K562 (cell line): ENCODE data around the gene MDM4. TPM values are rescaled to one million over a fixed set of nuclear protein-coding genes. Genes with fewer than 3 reads are reported as not detected.

ENCODE experiments used
- ATAC-seq: fragments of 200-7000 bp; cut with Tn5 transposase; 3 replicates; pipeline ENCODE4 v1.9.1; 2020; ENCODE audit warnings: moderate library complexity
- BruUV-seq: library from RNA; stranded (reverse); fragments of 400-500 nt; replicated peaks from 2 replicates; lab custom pipeline; 2021; lab: Mats Ljungman, UMichigan
- CTCF ChIA-PET: fragments of 300-600 bp; formaldehyde crosslinking; extraction: SDS; loops from one replicate; lab custom pipeline; 2021; ENCODE audit warnings: low intra/inter-chr PET ratio; lab: Yijun Ruan, JAX
- POLR2A ChIA-PET: fragments of 300-600, 350-650 bp; sonication (Branson Sonifier 250); formaldehyde crosslinking; extraction: SDS; loops from one replicate; lab custom pipeline; 2021; ENCODE audit warnings: antibody characterized with exemption, inconsistent platforms; lab: Yijun Ruan, JAX
- DNase-seq, 4 experiments: peaks; one replicate each; pipeline versions ENCODE4 v3.0.0 to v3.0.0-alpha.2; 2011 to 2018; ENCODE audit warnings: low spot score in 3 of 4, mixed read lengths in 3 of 4; ENCODE audit errors: extremely low read depth in 1 of 4
- FAIRE-seq: peaks from 2 replicates; lab custom pipeline; 2011; peaks lifted over from hg19 to GRCh38; lab: Jason Lieb, UNC
- H2AFZ ChIP-seq: 2 replicates; pipeline ENCODE4 v1.6.0; 2011; ENCODE audit warnings: low read depth, low read length, control low read depth, inconsistent platforms
- H3K27ac ChIP-seq: fragments of 200-600 bp; 3 replicates; pipeline ENCODE4 v1.8.0; 2011; ENCODE audit warnings: low read depth, mild to moderate bottlenecking, control low read depth, inconsistent platforms, low read length, moderate library complexity, mixed read lengths; ENCODE audit errors: extremely low read depth
- H3K27me3 ChIP-seq, 2 experiments: fragments of 300-600 bp in 1 of 2; 2 replicates in 1 of 2; 3 replicates in 1 of 2; pipeline versions ENCODE4 v1.6.0 to v1.8.0; 2011; ENCODE audit warnings: inconsistent platforms in 2 of 2, low read length in 2 of 2, mild to moderate bottlenecking in 1 of 2, mixed read lengths in 1 of 2, moderate library complexity in 1 of 2; ENCODE audit not compliant: control insufficient read depth in 2 of 2, insufficient read depth in 2 of 2
- H3K36me3 ChIP-seq: fragments of 300-600 bp; 3 replicates; pipeline ENCODE4 v1.8.0; 2011; ENCODE audit warnings: mild to moderate bottlenecking, low read length, inconsistent platforms; ENCODE audit not compliant: control insufficient read depth, insufficient read depth
- H3K4me1 ChIP-seq, 2 experiments: fragments of 200-600 bp in 1 of 2; replicated peaks in 1 of 2; 2 replicates in 1 of 2; 3 replicates in 1 of 2; pipeline versions ENCODE4 v1.5.1 to v1.8.0; 2011; ENCODE audit warnings: inconsistent platforms in 2 of 2, low read length in 2 of 2, mild to moderate bottlenecking in 1 of 2, mixed read lengths in 1 of 2, moderate library complexity in 1 of 2; ENCODE audit not compliant: control insufficient read depth in 2 of 2, insufficient read depth in 2 of 2
- H3K4me2 ChIP-seq: 2 replicates; pipeline ENCODE4 v1.6.1; 2011; ENCODE audit warnings: low read length, control low read depth, inconsistent platforms, mixed read lengths; ENCODE audit not compliant: insufficient read depth
- H3K4me3 ChIP-seq: fragments of 200-600 bp; sonication (generic), shearing (Covaris generic); 2 replicates; pipeline ENCODE4 v1.5.1; 2016; ENCODE audit warnings: control low read depth, inconsistent platforms
- H3K79me2 ChIP-seq: fragments of 200-600 bp; 3 replicates; pipeline ENCODE4 v1.8.0; 2011; ENCODE audit warnings: low read length, inconsistent platforms; ENCODE audit not compliant: control insufficient read depth, insufficient read depth
- H3K9ac ChIP-seq, 2 experiments: 2 replicates each; pipeline versions ENCODE4 v1.6.0 to v1.6.1; 2011; ENCODE audit warnings: low read depth in 2 of 2, low read length in 2 of 2, control low read depth in 1 of 2, inconsistent platforms in 1 of 2, mild to moderate bottlenecking in 1 of 2, mixed read lengths in 1 of 2; ENCODE audit not compliant: insufficient read depth in 1 of 2
- H3K9me1 ChIP-seq: one replicate; pipeline ENCODE4 v1.6.0; 2011; ENCODE audit warnings: inconsistent platforms, mild to moderate bottlenecking, low read length, moderate library complexity; ENCODE audit not compliant: control insufficient read depth, insufficient read depth
- H3K9me3 ChIP-seq: replicated peaks from 2 replicates; pipeline ENCODE4 v1.5.1; 2011; ENCODE audit warnings: low read depth, low read length, inconsistent platforms; ENCODE audit not compliant: control insufficient read depth, insufficient read depth
- H4K20me1 ChIP-seq: replicated peaks from 2 replicates; pipeline ENCODE4 v1.6.1; 2011; ENCODE audit warnings: low read length, inconsistent platforms, mixed read lengths; ENCODE audit not compliant: control insufficient read depth, insufficient read depth
- C11orf30 ChIP-seq: fragments of 450-650 bp; IDR thresholded peaks from 2 replicates; pipeline ENCODE4 v1.6.1; 2016; ENCODE audit warnings: low read depth, mild to moderate bottlenecking
- NRF1 ChIP-seq, 2 experiments: fragments of 450-650 bp; IDR thresholded peaks in 1 of 2; conservative IDR thresholded peaks in 1 of 2; 2 replicates each; pipeline ENCODE4 v1.6.1; 2014; ENCODE audit warnings: mild to moderate bottlenecking in 2 of 2
- SIX5 ChIP-seq, 2 experiments: IDR thresholded peaks; 2 replicates each; pipeline ENCODE4 v1.6.1; 2011; ENCODE audit warnings: low read length in 2 of 2, borderline replicate concordance in 1 of 2, low read depth in 1 of 2, mild to moderate bottlenecking in 1 of 2, moderate library complexity in 1 of 2; ENCODE audit not compliant: insufficient read depth in 1 of 2
- SRF ChIP-seq, 2 experiments: fragments of 250-450, 450-650 bp in 1 of 2; sonication (Bioruptor Pico) in 1 of 2; sonication (generic) in 1 of 2; formaldehyde crosslinking; IDR thresholded peaks; 2 replicates each; pipeline versions ENCODE4 v1.5.0 to v1.5.1; 2020 to 2022; ENCODE audit warnings: mild to moderate bottlenecking in 1 of 2, missing genetic modification reagents in 1 of 2
- ZNF121 ChIP-seq: sonication (generic); formaldehyde crosslinking; conservative IDR thresholded peaks from 2 replicates; pipeline ENCODE4 v1.8.0; 2022; ENCODE audit warnings: missing genetic modification reagents
- WGBS: fragments of 100-300 bp; shearing (Covaris generic); methylation state at CpG from one replicate; pipeline ENCODE4 v1.1.6; 2016; ENCODE audit warnings: low coverage, mixed read lengths; ENCODE audit not compliant: insufficient coverage; ENCODE audit errors: missing lambda C conversion rate; 5-methylcytosine and 5-hydroxymethylcytosine counted together
- in situ Hi-C: fragments of 300-500 bp; cut with MboI; formaldehyde crosslinking; loops from 4 replicates; pipeline ENCODE4 v1.15.0; 2018; ENCODE audit warnings: inconsistent platforms, mixed read lengths
- intact Hi-C: fragments of 100-400 bp; cut with micrococcal nuclease; formaldehyde crosslinking; loops from 2 replicates; pipeline ENCODE4 v1.14.2; 2022
- polyA plus RNA-seq, 8 experiments: library from polyadenylated mRNA; depleted of rRNA in 4 of 8; stranded (reverse) in 5 of 8; unstranded in 3 of 8; fragments of >200 nt; fragmentation: Nextera tagmentation in 2 of 8; fragmentation: Illumina TruSeq in 1 of 8; extraction: Ambion mirVana in 2 of 8; extraction: Trizol in 1 of 8; gene quantifications; 2 replicates each; pipeline versions ENCODE4 v1.2.1 to v1.2.3, GENCODE V29; 2011 to 2014; ENCODE audit warnings: inconsistent platforms in 1 of 8, missing spikeins in 1 of 8
- total RNA-seq, 7 experiments: library from RNA; depleted of rRNA in 6 of 7; stranded (reverse); fragments of >200 nt in 6 of 7; fragmentation: Illumina TruSeq in 2 of 7; extraction: Trizol in 2 of 7; gene quantifications; 2 replicates each; pipeline versions ENCODE4 v1.2.1 to v1.2.3, GENCODE V29; 2011 to 2021; ENCODE audit warnings: low replicate concordance in 1 of 7
- TF ChIP-seq, protein P1 (sequence below): sonication (generic); formaldehyde crosslinking; IDR thresholded peaks from 2 replicates; pipeline ENCODE4 v1.8.1; 2023; ENCODE audit warnings: mild to moderate bottlenecking, missing genetic modification reagents

MDM4 gene
- total and polyA plus RNA-seq, 9 of the 15 experiments (the other 6 are each of a cell fraction or from before 2014, with no cell fraction given): 3.3 to 61.7 (median 21.2) TPM

DNA sequence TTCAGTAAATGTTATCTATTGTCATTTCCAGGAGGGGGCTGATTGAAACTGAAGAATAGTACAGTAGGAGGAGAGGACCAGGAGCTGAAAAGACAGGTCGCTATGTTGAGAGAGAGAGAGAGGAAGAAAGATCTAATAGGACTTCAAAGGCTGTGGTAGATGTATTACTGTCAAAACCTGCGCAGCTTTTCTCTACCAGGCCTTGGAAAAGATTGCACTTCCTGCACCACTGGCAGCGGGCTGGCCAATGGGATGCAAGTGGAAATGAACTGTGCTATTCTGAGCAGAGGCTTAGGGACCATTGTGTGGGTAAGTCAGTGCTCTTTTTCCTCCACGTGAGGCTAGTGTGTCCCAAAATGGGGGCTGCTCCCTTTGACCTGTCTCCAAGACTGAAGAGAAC, 47.1 kb downstream of the MDM4 start:
- ATAC-seq (no peak), DNase-seq (no peak)
- intact Hi-C loops: loop anchor here (10.0 kb wide), 1 partner anchor 381 kb away; no protein-coding TSS in a partner anchor
- TF ChIP-seq SRF (CRISPR knock-in tag; IDR thresholded peaks at IDR 0.05): no peak
- TF ChIP-seq, protein P1, sequence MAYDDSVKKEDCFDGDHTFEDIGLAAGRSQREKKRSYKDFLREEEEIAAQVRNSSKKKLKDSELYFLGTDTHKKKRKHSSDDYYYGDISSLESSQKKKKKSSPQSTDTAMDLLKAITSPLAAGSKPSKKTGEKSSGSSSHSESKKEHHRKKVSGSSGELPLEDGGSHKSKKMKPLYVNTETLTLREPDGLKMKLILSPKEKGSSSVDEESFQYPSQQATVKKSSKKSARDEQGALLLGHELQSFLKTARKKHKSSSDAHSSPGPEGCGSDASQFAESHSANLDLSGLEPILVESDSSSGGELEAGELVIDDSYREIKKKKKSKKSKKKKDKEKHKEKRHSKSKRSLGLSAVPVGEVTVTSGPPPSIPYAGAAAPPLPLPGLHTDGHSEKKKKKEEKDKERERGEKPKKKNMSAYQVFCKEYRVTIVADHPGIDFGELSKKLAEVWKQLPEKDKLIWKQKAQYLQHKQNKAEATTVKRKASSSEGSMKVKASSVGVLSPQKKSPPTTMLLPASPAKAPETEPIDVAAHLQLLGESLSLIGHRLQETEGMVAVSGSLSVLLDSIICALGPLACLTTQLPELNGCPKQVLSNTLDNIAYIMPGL: no peak
- TF ChIP-seq C11orf30: no peak
- TF ChIP-seq SIX5 (IDR thresholded peaks at IDR 0.05; ENCODE audit: borderline replicate concordance in 1 of 2, insufficient read depth in 1 of 2, low read depth in 1 of 2, low read length in 2 of 2): no peak
- TF ChIP-seq ZNF121: no peak
- peak; percentile 14 to 30; a peak in 1 of 4 replicates for TF ChIP-seq NRF1 (conservative IDR thresholded peaks at IDR 0.05 in 1 of 2, IDR thresholded peaks at IDR 0.05 in 1 of 2)
- TF ChIP-seq, all 486 proteins: peak for 1
- no peaks in the 10 kb centered on the region for H3K9me1 ChIP-seq
- peaks cover 12 to 16% of the 10 kb centered on the region in 2 experiments; a peak in 4 of 5 replicates for H3K4me1 ChIP-seq
- no peaks in the 10 kb centered on the region for H3K79me2 ChIP-seq
- no peaks in the 10 kb centered on the region for H3K27me3 ChIP-seq
- H2AFZ ChIP-seq: no peak overlapping the region
- no peak overlapping the region for H3K4me3 ChIP-seq
- ChIA-PET POLR2A (interaction anchor here (0.7 to 1.0 kb wide), 2 partner anchors 62 to 758 kb away, joined by 3 to 4 read pairs; no protein-coding TSS in a partner anchor), CTCF (no interaction called here)
- in situ Hi-C loops: no loop called here
- H3K27ac ChIP-seq: no peak overlapping the region
- no TSS peak for BruUV-seq
- H3K4me2 ChIP-seq: no peak overlapping the region
- WGBS: 62% methylated on average over 4 of the region's 4 CpGs
- H4K20me1 ChIP-seq: no peaks in the 10 kb centered on the region
- peaks cover 7% of the 10 kb centered on the region; the same call in 1 of the 3 replicates for H3K36me3 ChIP-seq
- H3K9me3 ChIP-seq: no peaks in the 10 kb centered on the region
- no peak for FAIRE-seq
- H3K9ac ChIP-seq: no peak overlapping the region
